H9 (cell line): Measurements from ENCODE around the gene TMEM120A. TPM values are rescaled to one million over a fixed set of nuclear protein-coding genes. Genes with fewer than 3 reads are reported as not detected.

Experiments used
- DNase-seq: peaks from one replicate; pipeline ENCODE4 v3.0.0-alpha.2; 2017
- H2AFZ ChIP-seq: one replicate; pipeline ENCODE4 v1.6.1; 2013; ENCODE audit warnings: mild to moderate bottlenecking, low read length, control low read depth, moderate library complexity
- H2AK5ac ChIP-seq: 2 replicates; pipeline ENCODE4 v1.6.1; 2013; ENCODE audit warnings: low read length, control low read depth, mixed read lengths; ENCODE audit not compliant: insufficient read length
- H2BK120ac ChIP-seq: one replicate; pipeline ENCODE4 v1.6.1; 2013; ENCODE audit warnings: low read depth, mild to moderate bottlenecking, low read length, control low read depth, inconsistent platforms; ENCODE audit not compliant: poor library complexity, severe bottlenecking
- H2BK12ac ChIP-seq: 2 replicates; pipeline ENCODE4 v1.6.1; 2013; ENCODE audit warnings: low read length, control low read depth, mixed read lengths, low read depth; ENCODE audit not compliant: insufficient read length
- H2BK15ac ChIP-seq: 2 replicates; pipeline ENCODE4 v1.6.1; 2013; ENCODE audit warnings: low read depth, low read length, control low read depth
- H2BK20ac ChIP-seq: one replicate; pipeline ENCODE4 v1.6.1; 2013; ENCODE audit warnings: low read depth, mild to moderate bottlenecking, low read length, control low read depth, inconsistent platforms; ENCODE audit not compliant: poor library complexity, severe bottlenecking
- H2BK5ac ChIP-seq: 2 replicates; pipeline ENCODE4 v1.6.1; 2013; ENCODE audit warnings: low read length, control low read depth, mixed read lengths; ENCODE audit not compliant: insufficient read length
- H3K14ac ChIP-seq: 2 replicates; pipeline ENCODE4 v1.6.1; 2013; ENCODE audit warnings: low read length, control low read depth; ENCODE audit not compliant: insufficient read depth
- H3K18ac ChIP-seq: 2 replicates; pipeline ENCODE4 v1.6.1; 2013; ENCODE audit warnings: low read depth, mild to moderate bottlenecking, mixed read lengths, low read length, control low read depth; ENCODE audit not compliant: insufficient read length
- H3K23ac ChIP-seq: 2 replicates; pipeline ENCODE4 v1.6.1; 2013; ENCODE audit warnings: low read length, control low read depth, mixed read lengths, low read depth; ENCODE audit not compliant: insufficient read length
- H3K23me2 ChIP-seq: 2 replicates; pipeline ENCODE4 v1.6.1; 2013; ENCODE audit warnings: low read depth, mild to moderate bottlenecking, mixed read lengths, low read length, control low read depth; ENCODE audit not compliant: insufficient read length, poor library complexity, severe bottlenecking
- H3K27ac ChIP-seq: 2 replicates; pipeline ENCODE4 v1.5.1; 2013; ENCODE audit warnings: low read length, control low read depth, mixed read lengths, low read depth; ENCODE audit not compliant: insufficient read length
- H3K27me3 ChIP-seq: 2 replicates; pipeline ENCODE4 v1.6.1; 2013; ENCODE audit warnings: low read length, control low read depth, inconsistent platforms; ENCODE audit not compliant: insufficient read depth
- H3K4ac ChIP-seq: 2 replicates; pipeline ENCODE4 v1.6.1; 2013; ENCODE audit warnings: low read depth, mild to moderate bottlenecking, control low read depth, inconsistent platforms, low read length, moderate library complexity
- H3K4me1 ChIP-seq: 2 replicates; pipeline ENCODE4 v1.6.1; 2013; ENCODE audit warnings: low read length, control low read depth, inconsistent platforms; ENCODE audit not compliant: insufficient read depth
- H3K4me2 ChIP-seq: 2 replicates; pipeline ENCODE4 v1.6.1; 2013; ENCODE audit warnings: low read length, control low read depth, mixed read lengths; ENCODE audit not compliant: insufficient read length, insufficient read depth
- H3K56ac ChIP-seq: 2 replicates; pipeline ENCODE4 v1.6.1; 2013; ENCODE audit warnings: low read depth, mild to moderate bottlenecking, mixed read lengths, low read length, control low read depth; ENCODE audit not compliant: insufficient read length
- H3K79me1 ChIP-seq: 2 replicates; pipeline ENCODE4 v1.6.1; 2013; ENCODE audit warnings: low read depth, mild to moderate bottlenecking, moderate library complexity, low read length, control low read depth, inconsistent platforms; ENCODE audit not compliant: insufficient read depth, poor library complexity, severe bottlenecking
- H3K79me2 ChIP-seq: 2 replicates; pipeline ENCODE4 v1.6.1; 2013; ENCODE audit warnings: low read length, control low read depth, inconsistent platforms; ENCODE audit not compliant: insufficient read depth
- H3K9ac ChIP-seq: 2 replicates; pipeline ENCODE4 v1.6.1; 2013; ENCODE audit warnings: low read length, control low read depth, mixed read lengths; ENCODE audit not compliant: insufficient read length; ENCODE audit errors: extremely low read depth
- H3K9me3 ChIP-seq: one replicate; pipeline ENCODE4 v1.6.1; 2013; ENCODE audit warnings: low read depth, low read length, inconsistent platforms; ENCODE audit not compliant: control insufficient read depth
- H3T11ph ChIP-seq: one replicate; pipeline ENCODE4 v1.6.1; 2013; ENCODE audit warnings: mild to moderate bottlenecking, low read length, control low read depth, inconsistent platforms
- H4K20me1 ChIP-seq: one replicate; pipeline ENCODE4 v1.6.1; 2013; ENCODE audit not compliant: control insufficient read depth, insufficient read length, insufficient read depth
- H4K5ac ChIP-seq: 2 replicates; pipeline ENCODE4 v1.6.1; 2013; ENCODE audit warnings: low read depth, mild to moderate bottlenecking, mixed read lengths, low read length, control low read depth; ENCODE audit not compliant: insufficient read length
- H4K8ac ChIP-seq: replicated peaks from 2 replicates; pipeline ENCODE4 v1.6.1; 2013; ENCODE audit warnings: low read length, control low read depth, mixed read lengths, low read depth; ENCODE audit not compliant: insufficient read length
- H4K91ac ChIP-seq: 2 replicates; pipeline ENCODE4 v1.6.1; 2013; ENCODE audit warnings: low read depth, mild to moderate bottlenecking, moderate library complexity, mixed read lengths, low read length, control low read depth; ENCODE audit not compliant: insufficient read length
- H3K27ac Mint-ChIP-seq, 3 experiments: 2 replicates in 2 of 3; 3 replicates in 1 of 3; pipeline ENCODE4 v1.8.0; 2020 to 2021; ENCODE audit warnings: mixed read lengths in 3 of 3, mild to moderate bottlenecking in 1 of 3, moderate library complexity in 1 of 3
- H3K27me3 Mint-ChIP-seq: 2 replicates; pipeline ENCODE4 v1.8.0; 2021; ENCODE audit warnings: low read depth, mild to moderate bottlenecking, moderate library complexity, mixed read lengths
- H3K36me3 Mint-ChIP-seq, 3 experiments: 2 replicates in 2 of 3; 3 replicates in 1 of 3; pipeline ENCODE4 v1.8.0; 2020 to 2021; ENCODE audit warnings: low read depth in 3 of 3, mixed read lengths in 3 of 3; ENCODE audit not compliant: insufficient read depth in 1 of 3
- H3K4me1 Mint-ChIP-seq, 2 experiments: 2 replicates each; pipeline ENCODE4 v1.8.0; 2020; ENCODE audit warnings: mixed read lengths in 2 of 2
- H3K4me3 Mint-ChIP-seq, 2 experiments: 2 replicates in 1 of 2; 3 replicates in 1 of 2; pipeline ENCODE4 v1.8.0; 2020 to 2021; ENCODE audit warnings: mild to moderate bottlenecking in 2 of 2, mixed read lengths in 2 of 2, moderate library complexity in 1 of 2
- H3K9me3 Mint-ChIP-seq, 2 experiments: 2 replicates in 1 of 2; 3 replicates in 1 of 2; pipeline ENCODE4 v1.8.0; 2020; ENCODE audit warnings: mild to moderate bottlenecking in 2 of 2, mixed read lengths in 2 of 2, moderate library complexity in 1 of 2
- WGBS: extraction: QIAGEN DNeasy Blood & Tissue Kit; methylation state at CpG from one replicate; pipeline ENCODE4 v1.1.7; 2013; ENCODE audit warnings: missing lambda C conversion rate, low lambda C conversion rate, mixed read lengths; ENCODE audit not compliant: insufficient read length; ENCODE audit errors: extremely low coverage; 5-methylcytosine and 5-hydroxymethylcytosine counted together
- total RNA-seq: library from RNA; stranded (reverse); gene quantifications from 2 replicates; pipeline ENCODE4 v1.2.1, GENCODE V29; 2021
- TF ChIP-seq, protein P1 (sequence below): fragments of 200-600 bp; sonication (generic); conservative IDR thresholded peaks from 3 replicates; pipeline ENCODE4 v1.8.0; 2021; ENCODE audit warnings: antibody characterized with exemption, mild to moderate bottlenecking

TMEM120A gene
- total RNA-seq, 1 experiment from 2014 or later = 30.0 TPM

DNA sequence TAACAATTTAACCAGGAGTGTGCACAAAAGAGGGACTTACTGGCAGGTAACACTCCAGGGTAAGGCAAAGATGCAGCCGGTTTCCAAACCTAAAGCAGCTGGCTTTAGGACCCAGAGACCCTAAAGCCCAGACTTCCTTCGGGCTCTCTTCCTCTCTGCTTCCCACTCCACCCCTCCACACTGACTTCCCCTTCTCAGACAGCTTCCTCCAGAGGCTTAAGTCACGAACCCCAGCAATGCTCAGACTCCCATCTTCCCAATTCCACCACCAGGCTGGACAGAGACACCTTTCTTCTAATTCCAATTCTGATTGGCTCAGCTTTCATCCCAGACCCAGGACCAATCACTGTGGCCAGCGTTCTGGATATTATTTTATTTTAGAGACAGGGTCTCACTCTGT is 28.6 kb upstream of the TMEM120A start:
- H3K23me2 ChIP-seq = no peaks in the 10 kb centered on the region
- no CpG with 5 or more reads among the region's 4 CpGs for WGBS
- H4K91ac ChIP-seq = no peak overlapping the region
- H2AK5ac ChIP-seq = no peak overlapping the region
- no peak overlapping the region for H3K4me3 Mint-ChIP-seq
- no peak overlapping the region for H2BK120ac ChIP-seq
- no peak for DNase-seq
- H3K9ac ChIP-seq = no peak overlapping the region
- no peaks in the 10 kb centered on the region for H3K9me3 ChIP-seq
- no peak overlapping the region for H2AFZ ChIP-seq
- no peaks in the 10 kb centered on the region for H3K9me3 Mint-ChIP-seq
- H3K4ac ChIP-seq = no peak overlapping the region
- no peak overlapping the region for H4K8ac ChIP-seq
- no peak overlapping the region for H4K5ac ChIP-seq
- no peaks in the 10 kb centered on the region for H3K27me3 Mint-ChIP-seq
- TF ChIP-seq, protein P1, sequence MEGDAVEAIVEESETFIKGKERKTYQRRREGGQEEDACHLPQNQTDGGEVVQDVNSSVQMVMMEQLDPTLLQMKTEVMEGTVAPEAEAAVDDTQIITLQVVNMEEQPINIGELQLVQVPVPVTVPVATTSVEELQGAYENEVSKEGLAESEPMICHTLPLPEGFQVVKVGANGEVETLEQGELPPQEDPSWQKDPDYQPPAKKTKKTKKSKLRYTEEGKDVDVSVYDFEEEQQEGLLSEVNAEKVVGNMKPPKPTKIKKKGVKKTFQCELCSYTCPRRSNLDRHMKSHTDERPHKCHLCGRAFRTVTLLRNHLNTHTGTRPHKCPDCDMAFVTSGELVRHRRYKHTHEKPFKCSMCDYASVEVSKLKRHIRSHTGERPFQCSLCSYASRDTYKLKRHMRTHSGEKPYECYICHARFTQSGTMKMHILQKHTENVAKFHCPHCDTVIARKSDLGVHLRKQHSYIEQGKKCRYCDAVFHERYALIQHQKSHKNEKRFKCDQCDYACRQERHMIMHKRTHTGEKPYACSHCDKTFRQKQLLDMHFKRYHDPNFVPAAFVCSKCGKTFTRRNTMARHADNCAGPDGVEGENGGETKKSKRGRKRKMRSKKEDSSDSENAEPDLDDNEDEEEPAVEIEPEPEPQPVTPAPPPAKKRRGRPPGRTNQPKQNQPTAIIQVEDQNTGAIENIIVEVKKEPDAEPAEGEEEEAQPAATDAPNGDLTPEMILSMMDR = no peak
- no peaks in the 10 kb centered on the region for H3K79me1 ChIP-seq
- no peak overlapping the region for H3K56ac ChIP-seq
- H3K4me1 ChIP-seq = no peaks in the 10 kb centered on the region
- H3T11ph ChIP-seq = no peak overlapping the region
- no peak overlapping the region for H3K14ac ChIP-seq
- H3K27me3 ChIP-seq = no peaks in the 10 kb centered on the region
- H3K4me1 Mint-ChIP-seq = peaks cover 2% of the 10 kb centered on the region in 2 experiments; a peak in 2 of 4 replicates
- no peak overlapping the region for H3K23ac ChIP-seq
- no peak overlapping the region for H3K4me2 ChIP-seq
- peaks cover 15 to 40% (median 31%) of the 10 kb centered on the region in 3 experiments for H3K36me3 Mint-ChIP-seq
- H4K20me1 ChIP-seq = no peaks in the 10 kb centered on the region
- no peak overlapping the region for H3K18ac ChIP-seq
- no peak overlapping the region for H2BK20ac ChIP-seq
- H3K79me2 ChIP-seq = no peaks in the 10 kb centered on the region
- H2BK5ac ChIP-seq = no peak overlapping the region
- H3K27ac ChIP-seq = no peak overlapping the region
- no peak overlapping the region for H2BK15ac ChIP-seq
- no peak overlapping the region for H2BK12ac ChIP-seq
- H3K27ac Mint-ChIP-seq = peak overlapping the region in 1 of 3 experiments; percentile 89; a peak in 3 of 7 replicates
